ENCODE data around the gene AP1M1.
A peak's percentile ranks its signal among the peaks of the same experiment; 100 is the strongest.

Gene AP1M1

GRCh38 chr19:16206637-16207036 is 8.9 kb downstream of the AP1M1 start:
- CTCF ChIA-PET = no interaction called here
- no peak for TF ChIP-seq CTCF (conservative IDR thresholded peaks at IDR 0.05; ENCODE audit: low read depth)

GRCh38 chr19:16207063-16207462 is 9.4 kb downstream of the AP1M1 start:
- peak overlapping the region; percentile 7; the same call in 1 of the 2 replicates for H3K27ac ChIP-seq
- POLR2A ChIA-PET (ENCODE audit: low non-redundant PET) = no interaction called here
- TF ChIP-seq CTCF (conservative IDR thresholded peaks at IDR 0.05; ENCODE audit: low read depth) = no peak
- DNase-seq (ENCODE audit: low spot score) = no peak
- CTCF ChIA-PET = no interaction called here

More at GRCh38 chr19:16206637-16207036, 8.9 kb downstream of the AP1M1 start:
- peak overlapping the region; percentile 7; the same call in 1 of the 2 replicates for H3K27ac ChIP-seq
- DNase-seq (ENCODE audit: low spot score) = no peak
- POLR2A ChIA-PET (ENCODE audit: low non-redundant PET) = no interaction called here

GRCh38 chr19:16207490-16208025 is 9.8 kb downstream of the AP1M1 start:
- ChIA-PET POLR2A (ENCODE audit: low non-redundant PET) (no interaction called here), CTCF (interaction anchor here (0.7 kb wide), 1 partner anchor 166 kb away, joined by 3 read pairs; no protein-coding TSS in a partner anchor)
- no peak for DNase-seq (ENCODE audit: low spot score)
- TF ChIP-seq CTCF (conservative IDR thresholded peaks at IDR 0.05; ENCODE audit: low read depth) = no peak
- peak overlapping the region; percentile 7; the same call in 1 of the 2 replicates for H3K27ac ChIP-seq

GRCh38 chr19:16208064-16208759 is 10.5 kb downstream of the AP1M1 start:
- ChIA-PET POLR2A (ENCODE audit: low non-redundant PET) (no interaction called here), CTCF (interaction anchor here (0.7 kb wide), 1 partner anchor 167 kb away, joined by 3 read pairs; no protein-coding TSS in a partner anchor)
- no peak for TF ChIP-seq CTCF (conservative IDR thresholded peaks at IDR 0.05; ENCODE audit: low read depth)
- H3K27ac ChIP-seq = no peak overlapping the region
- DNase-seq (ENCODE audit: low spot score) = no peak

GRCh38 chr19:16208847-16209665 is 11.3 kb downstream of the AP1M1 start:
- CTCF ChIA-PET = no interaction called here
- no peak overlapping the region for H3K27ac ChIP-seq
- TF ChIP-seq CTCF (conservative IDR thresholded peaks at IDR 0.05; ENCODE audit: low read depth) = no peak
- POLR2A ChIA-PET (ENCODE audit: low non-redundant PET) = no interaction called here
- DNase-seq (ENCODE audit: low spot score) = no peak

GRCh38 chr19:16210168-16210567 is 12.5 kb downstream of the AP1M1 start:
- no peak for TF ChIP-seq CTCF (conservative IDR thresholded peaks at IDR 0.05; ENCODE audit: low read depth)
- CTCF ChIA-PET = no interaction called here
- POLR2A ChIA-PET (ENCODE audit: low non-redundant PET) = no interaction called here
- no peak for DNase-seq (ENCODE audit: low spot score)
- no peak overlapping the region for H3K27ac ChIP-seq

Measured in RWPE1 (cell line).